Neural progenitor cell (in vitro differentiated cells): ENCODE results near the gene ELF1. TPM values are rescaled to one million over a fixed set of nuclear protein-coding genes. Genes with fewer than 3 reads are reported as not detected.

ENCODE experiments used
- DNase-seq: peaks from one replicate; pipeline ENCODE4 v3.0.0-alpha.2; 2016; ENCODE audit warnings: low spot score
- H2AFZ ChIP-seq: fragments of 200-600 bp; sonication (generic); replicated peaks from 2 replicates; pipeline ENCODE4 v1.6.1; 2016; ENCODE audit warnings: antibody characterized with exemption
- H3F3A ChIP-seq: fragments of 200-600 bp; sonication (generic); 2 replicates; pipeline ENCODE4 v1.6.1; 2016; ENCODE audit warnings: antibody characterized with exemption, low read depth
- H3K27ac ChIP-seq: fragments of 200-600 bp; sonication (generic); 2 replicates; pipeline ENCODE4 v1.5.1; 2016; ENCODE audit warnings: mild to moderate bottlenecking
- H3K27me3 ChIP-seq: fragments of 200-600 bp; sonication (generic); 2 replicates; pipeline ENCODE4 v1.6.1; 2016; ENCODE audit warnings: mild to moderate bottlenecking, moderate library complexity
- H3K36me3 ChIP-seq: fragments of 200-600 bp; sonication (generic); 2 replicates; pipeline ENCODE4 v1.5.1; 2016
- H3K4me1 ChIP-seq: fragments of 200-600 bp; sonication (generic); 2 replicates; pipeline ENCODE4 v1.6.1; 2016; ENCODE audit warnings: mixed run types
- H3K4me2 ChIP-seq: fragments of 200-600 bp; sonication (generic); 2 replicates; pipeline ENCODE4 v1.6.1; 2016
- H3K4me3 ChIP-seq: fragments of 200-600 bp; sonication (generic); 2 replicates; pipeline ENCODE4 v1.5.1; 2016
- H3K79me2 ChIP-seq: fragments of 200-600 bp; sonication (generic); 2 replicates; pipeline ENCODE4 v1.6.1; 2016; ENCODE audit warnings: low read depth
- H3K9ac ChIP-seq: fragments of 200-600 bp; sonication (generic); 2 replicates; pipeline ENCODE4 v1.6.1; 2016
- H3K9me3 ChIP-seq: fragments of 200-600 bp; sonication (generic); 2 replicates; pipeline ENCODE4 v1.5.1; 2016; ENCODE audit warnings: low read depth
- H4K20me1 ChIP-seq: fragments of 200-600 bp; sonication (generic); 2 replicates; pipeline ENCODE4 v1.6.1; 2016; ENCODE audit warnings: low read depth
- H3K27ac Mint-ChIP-seq: 3 replicates; pipeline ENCODE4 v1.8.0; 2021; ENCODE audit warnings: mixed read lengths
- H3K27me3 Mint-ChIP-seq: 2 replicates; pipeline ENCODE4 v1.8.0; 2022; ENCODE audit warnings: low read depth, mild to moderate bottlenecking, inconsistent platforms, moderate library complexity, mixed read lengths; ENCODE audit not compliant: insufficient read depth
- H3K36me3 Mint-ChIP-seq: 3 replicates; pipeline ENCODE4 v1.8.0; 2021; ENCODE audit warnings: mixed read lengths
- H3K4me1 Mint-ChIP-seq: 3 replicates; pipeline ENCODE4 v1.8.0; 2021; ENCODE audit warnings: mixed read lengths
- H3K4me3 Mint-ChIP-seq: 3 replicates; pipeline ENCODE4 v1.8.0; 2021; ENCODE audit warnings: mild to moderate bottlenecking, moderate library complexity, mixed read lengths
- H3K9me3 Mint-ChIP-seq: 3 replicates; pipeline ENCODE4 v1.8.0; 2020; ENCODE audit warnings: mixed read lengths
- EZH2 ChIP-seq: fragments of 200-600 bp; sonication (generic); IDR thresholded peaks from 2 replicates; pipeline ENCODE4 v1.6.1; 2017; ENCODE audit warnings: antibody characterized with exemption, mild to moderate bottlenecking, moderate library complexity
- EZH2phosphoT487 ChIP-seq: fragments of 200-600 bp; sonication (generic); IDR thresholded peaks from 2 replicates; pipeline ENCODE4 v1.6.1; 2017; ENCODE audit warnings: antibody characterized with exemption
- total RNA-seq: library from RNA; depleted of rRNA; stranded (reverse); fragments of >200 nt; gene quantifications from 2 replicates; pipeline ENCODE4 v1.2.3, GENCODE V29; 2015; ENCODE audit warnings: low replicate concordance
- TF ChIP-seq, protein P1 (sequence below): fragments of 200-600 bp; sonication (generic); IDR thresholded peaks from 2 replicates; pipeline ENCODE4 v1.5.1; 2017; ENCODE audit warnings: antibody characterized with exemption, mild to moderate bottlenecking

The ELF1 gene
- total RNA-seq, 1 donor from 2014 or later = 9.3 TPM

DNA sequence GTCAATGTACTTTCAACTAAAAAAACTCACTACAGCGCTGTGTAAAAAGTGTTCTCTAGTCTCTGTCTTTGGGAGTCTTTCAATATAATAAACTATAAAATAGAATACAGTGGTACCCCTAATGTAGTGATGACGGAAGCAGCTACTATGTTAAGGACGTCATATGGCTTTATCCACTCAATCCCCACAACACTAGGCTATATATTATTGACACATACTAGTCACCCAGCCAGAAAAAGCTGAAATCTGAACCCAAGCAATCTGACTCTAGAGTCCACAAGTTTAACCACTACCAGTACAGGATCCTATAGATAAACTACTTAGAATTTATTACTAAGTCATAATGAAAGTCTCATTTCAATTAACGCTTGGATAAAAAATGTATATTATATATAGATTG is 48.3 kb downstream of the ELF1 start:
- Mint-ChIP-seq H3K4me1 (peaks cover 3% of the 10 kb centered on the region), H3K9me3 (no peaks in the 10 kb centered on the region), H3K27ac (no peak overlapping the region), H3K36me3 (no peaks in the 10 kb centered on the region), H3K4me3 (no peak overlapping the region), H3K27me3 (no peaks in the 10 kb centered on the region)
- no peaks in the 10 kb centered on the region for H3K36me3 ChIP-seq
- no peak overlapping the region for H3K9ac ChIP-seq
- no peak overlapping the region for H2AFZ ChIP-seq
- H3K27me3 ChIP-seq = no peaks in the 10 kb centered on the region
- peaks cover 7% of the 10 kb centered on the region for H3K4me1 ChIP-seq
- no peaks in the 10 kb centered on the region for H3K9me3 ChIP-seq
- H3K79me2 ChIP-seq = no peaks in the 10 kb centered on the region
- TF ChIP-seq EZH2phosphoT487 (no peak), EZH2 (no peak)
- TF ChIP-seq, protein P1, sequence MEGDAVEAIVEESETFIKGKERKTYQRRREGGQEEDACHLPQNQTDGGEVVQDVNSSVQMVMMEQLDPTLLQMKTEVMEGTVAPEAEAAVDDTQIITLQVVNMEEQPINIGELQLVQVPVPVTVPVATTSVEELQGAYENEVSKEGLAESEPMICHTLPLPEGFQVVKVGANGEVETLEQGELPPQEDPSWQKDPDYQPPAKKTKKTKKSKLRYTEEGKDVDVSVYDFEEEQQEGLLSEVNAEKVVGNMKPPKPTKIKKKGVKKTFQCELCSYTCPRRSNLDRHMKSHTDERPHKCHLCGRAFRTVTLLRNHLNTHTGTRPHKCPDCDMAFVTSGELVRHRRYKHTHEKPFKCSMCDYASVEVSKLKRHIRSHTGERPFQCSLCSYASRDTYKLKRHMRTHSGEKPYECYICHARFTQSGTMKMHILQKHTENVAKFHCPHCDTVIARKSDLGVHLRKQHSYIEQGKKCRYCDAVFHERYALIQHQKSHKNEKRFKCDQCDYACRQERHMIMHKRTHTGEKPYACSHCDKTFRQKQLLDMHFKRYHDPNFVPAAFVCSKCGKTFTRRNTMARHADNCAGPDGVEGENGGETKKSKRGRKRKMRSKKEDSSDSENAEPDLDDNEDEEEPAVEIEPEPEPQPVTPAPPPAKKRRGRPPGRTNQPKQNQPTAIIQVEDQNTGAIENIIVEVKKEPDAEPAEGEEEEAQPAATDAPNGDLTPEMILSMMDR = no peak
- DNase-seq = no peak
- H3K4me3 ChIP-seq = no peak overlapping the region
- no peaks in the 10 kb centered on the region for H3F3A ChIP-seq
- H4K20me1 ChIP-seq = no peaks in the 10 kb centered on the region
- H3K4me2 ChIP-seq = no peak overlapping the region
- no peak overlapping the region for H3K27ac ChIP-seq

DNA sequence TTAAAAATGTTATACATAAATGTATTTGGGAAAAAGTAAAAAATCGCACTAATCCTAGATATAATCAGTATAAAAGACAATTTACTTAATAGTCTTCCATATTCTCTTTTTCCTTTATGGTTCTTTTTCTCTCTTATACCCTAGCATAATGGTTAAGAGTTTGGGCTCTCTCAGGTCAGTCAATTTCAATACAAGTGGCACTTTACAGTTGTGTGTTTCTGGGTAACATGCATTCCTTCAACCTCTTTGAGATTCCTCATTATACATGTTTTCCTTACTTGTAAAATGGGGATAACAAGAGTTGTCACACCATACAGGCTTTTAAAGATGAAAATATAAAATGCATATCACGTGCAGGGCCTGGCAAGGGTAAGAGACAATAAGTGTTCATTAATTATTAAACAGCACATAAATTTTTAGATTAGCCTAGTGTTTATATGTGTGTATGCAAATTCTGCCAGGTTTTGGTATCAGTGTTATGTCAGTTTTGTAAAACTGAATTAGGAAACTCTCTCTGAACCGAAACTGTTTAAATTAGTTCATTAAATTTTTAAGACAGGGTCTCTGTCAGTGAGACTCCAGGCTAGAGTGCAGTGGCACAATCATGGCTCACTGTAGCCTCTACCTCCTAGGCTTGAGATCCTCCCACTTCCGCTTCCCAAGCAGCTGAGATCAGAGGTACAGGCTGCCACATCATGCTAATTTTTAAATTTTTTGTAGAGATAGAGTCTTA is 49.8 kb downstream of the ELF1 start:
- Histone ChIP-seq H3K27me3 (no peaks in the 10 kb centered on the region), H3K27ac (no peak overlapping the region), H4K20me1 (no peaks in the 10 kb centered on the region), H3K4me1 (peaks cover 4% of the 10 kb centered on the region), H3K9ac (no peak overlapping the region), H3K4me2 (no peak overlapping the region), H3K9me3 (no peaks in the 10 kb centered on the region), H3K36me3 (no peaks in the 10 kb centered on the region), H3K79me2 (no peaks in the 10 kb centered on the region), H3F3A (no peaks in the 10 kb centered on the region), H3K4me3 (no peak overlapping the region), H2AFZ (no peak overlapping the region)
- no peaks in the 10 kb centered on the region for H3K9me3 Mint-ChIP-seq
- no peak overlapping the region for H3K4me3 Mint-ChIP-seq
- H3K36me3 Mint-ChIP-seq = no peaks in the 10 kb centered on the region
- peak overlapping the region; percentile 39 for H3K27ac Mint-ChIP-seq
- DNase-seq = no peak
- no peaks in the 10 kb centered on the region for H3K4me1 Mint-ChIP-seq
- H3K27me3 Mint-ChIP-seq = no peaks in the 10 kb centered on the region
- TF ChIP-seq EZH2 = no peak
- no peak for TF ChIP-seq EZH2phosphoT487
- TF ChIP-seq, protein P1 = no peak

DNA sequence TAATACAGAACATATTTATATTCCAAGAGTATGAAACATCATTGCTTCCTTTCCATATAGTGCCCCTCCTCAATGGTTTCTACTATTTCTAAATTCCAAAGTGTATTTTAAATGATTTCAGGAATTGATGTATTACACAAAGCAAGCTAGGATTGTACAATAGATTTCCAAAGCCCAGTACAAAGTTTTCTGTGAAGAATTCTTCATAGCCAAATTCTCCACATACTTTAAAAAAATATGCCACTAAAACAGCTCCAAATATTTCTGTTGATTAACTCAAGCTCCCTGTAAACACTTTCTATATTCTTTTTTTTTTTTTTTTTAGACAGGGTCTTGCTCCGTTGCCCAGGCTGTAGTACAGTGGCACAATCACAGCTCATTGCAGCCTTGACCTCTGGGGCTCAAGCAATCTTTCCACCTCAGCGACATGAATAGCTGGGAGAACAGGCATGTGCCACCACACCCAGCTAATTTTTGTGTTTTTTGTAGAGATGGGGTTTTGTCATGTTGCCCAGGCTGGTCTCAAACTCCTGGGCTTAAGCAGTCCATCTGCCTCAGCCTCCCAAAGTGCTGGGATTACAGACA is 50.6 kb downstream of the ELF1 start:
- Histone ChIP-seq H3F3A (no peaks in the 10 kb centered on the region), H2AFZ (no peak overlapping the region), H3K36me3 (no peaks in the 10 kb centered on the region), H3K27me3 (no peaks in the 10 kb centered on the region), H3K4me3 (no peak overlapping the region), H3K27ac (no peak overlapping the region), H4K20me1 (no peaks in the 10 kb centered on the region), H3K79me2 (no peaks in the 10 kb centered on the region), H3K4me2 (no peak overlapping the region), H3K9me3 (no peaks in the 10 kb centered on the region), H3K4me1 (no peaks in the 10 kb centered on the region), H3K9ac (no peak overlapping the region)
- H3K4me1 Mint-ChIP-seq = no peaks in the 10 kb centered on the region
- no peaks in the 10 kb centered on the region for H3K9me3 Mint-ChIP-seq
- H3K4me3 Mint-ChIP-seq = no peak overlapping the region
- no peaks in the 10 kb centered on the region for H3K36me3 Mint-ChIP-seq
- no peak overlapping the region for H3K27ac Mint-ChIP-seq
- TF ChIP-seq EZH2 = no peak
- TF ChIP-seq EZH2phosphoT487 = no peak
- TF ChIP-seq, protein P1 = no peak
- no peak for DNase-seq
- no peaks in the 10 kb centered on the region for H3K27me3 Mint-ChIP-seq
